Measurements from ENCODE around the gene SMIM38.

SMIM38 gene

DNA sequence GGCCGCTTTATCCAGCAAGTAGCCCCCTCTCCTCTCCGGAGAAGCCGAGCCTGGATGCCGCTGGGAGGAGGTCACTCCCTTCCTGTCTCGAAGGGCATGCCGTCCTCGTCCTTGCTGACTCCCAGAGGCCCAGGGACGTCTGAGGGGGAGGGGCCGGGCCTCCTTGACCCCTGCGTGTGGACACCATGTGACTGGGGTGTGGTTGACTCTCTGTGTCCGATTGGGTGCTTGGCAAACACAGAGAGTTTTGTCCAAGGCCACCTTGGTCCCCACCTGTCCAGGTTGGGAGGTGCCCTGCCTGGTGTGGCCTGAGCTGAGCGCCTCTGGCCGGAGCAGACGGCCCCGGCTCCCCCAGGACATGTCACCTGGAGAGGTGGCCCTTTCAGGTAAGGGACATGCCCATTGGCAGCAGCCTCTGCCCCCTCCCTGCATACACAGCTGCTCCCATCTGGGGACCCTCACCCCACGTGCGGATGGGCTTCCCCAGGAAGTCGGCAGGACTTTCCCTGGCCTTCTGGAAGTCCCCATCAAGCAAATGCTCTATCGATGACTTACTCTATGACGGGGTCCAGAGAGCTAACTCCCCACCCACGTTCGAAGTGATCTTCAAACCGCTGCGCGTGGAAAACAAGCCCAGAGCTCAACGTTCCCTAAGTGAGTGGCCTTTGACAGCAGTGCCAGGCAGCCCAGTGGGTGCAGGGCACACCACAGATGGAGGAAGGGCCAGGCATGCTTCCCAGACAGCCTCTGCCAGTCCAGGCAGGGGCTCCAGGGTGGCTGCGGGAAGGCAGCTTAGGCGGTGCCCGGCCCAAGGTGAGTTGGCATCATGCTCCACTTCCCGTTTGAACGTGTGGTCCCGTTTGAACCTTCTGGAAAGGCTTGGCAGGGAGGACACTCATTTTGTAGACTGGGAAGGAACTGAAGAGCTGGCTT lies at the start of gene SMIM38:
SMIM38 (plus strand) TSS at position 634 of the 933 bp plus-strand sequence. CDS start 1,912 bp downstream, outside the sequence.
- no peaks in the 10 kb centered on the region for H3K36me3 Mint-ChIP-seq (ENCODE audit: low read depth)
- no peaks in the 10 kb centered on the region for H3K9me3 Mint-ChIP-seq
- H3K4me3 Mint-ChIP-seq = no peak within 1 kb of the TSS
- intact Hi-C loops (cut with micrococcal nuclease) = no loop called here
- H3K4me1 Mint-ChIP-seq (ENCODE audit: low read depth) = no peaks in the 10 kb centered on the region
- H3K27me3 Mint-ChIP-seq = peaks cover 48% of the 10 kb centered on the region
- no peak within 1 kb of the TSS for H3K27ac Mint-ChIP-seq

DNA sequence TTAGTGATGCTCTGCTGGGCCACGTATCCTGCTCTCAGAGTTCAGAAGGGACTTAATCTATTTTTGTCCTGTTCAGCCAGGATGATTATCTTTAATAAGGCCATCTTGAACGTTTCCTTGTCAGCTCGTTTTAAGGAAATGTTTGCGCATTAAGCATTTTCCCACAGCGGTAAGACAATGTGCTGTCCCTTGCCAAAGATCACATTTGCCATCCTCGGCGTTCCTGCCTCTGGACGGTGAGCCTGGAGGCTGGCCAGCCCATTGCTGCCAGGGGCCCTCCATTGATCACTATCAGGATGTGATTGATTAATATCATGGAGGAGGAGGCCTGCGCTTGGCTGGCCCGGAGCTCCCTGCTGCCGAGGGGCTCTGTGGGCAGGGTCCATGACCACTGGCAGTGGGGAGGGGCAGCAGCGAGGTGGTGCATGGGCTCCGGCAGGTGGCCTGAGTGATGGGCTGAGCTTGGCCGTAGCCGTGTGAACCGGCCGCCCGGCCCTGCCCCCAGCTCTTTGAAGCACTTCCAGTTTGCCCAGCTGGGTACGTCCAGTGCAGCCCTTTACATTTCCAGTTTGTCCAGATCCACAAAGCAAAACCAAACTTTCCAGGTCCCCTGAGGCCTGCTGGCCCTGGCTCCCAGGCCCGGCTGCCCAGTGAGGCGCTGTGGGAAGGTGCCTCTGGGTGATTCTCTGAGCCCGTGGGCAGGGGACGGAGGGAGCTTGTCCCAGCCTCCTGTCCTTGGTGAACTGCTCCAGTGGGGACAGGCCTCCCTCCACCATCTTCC lies 49.5 kb upstream of the SMIM38 start:
- intact Hi-C loops (cut with micrococcal nuclease) = no loop called here
- Mint-ChIP-seq H3K27me3 (peaks cover 32% of the 10 kb centered on the region), H3K36me3 (ENCODE audit: low read depth) (no peaks in the 10 kb centered on the region), H3K4me3 (no peak overlapping the region), H3K4me1 (ENCODE audit: low read depth) (no peaks in the 10 kb centered on the region), H3K27ac (no peak overlapping the region), H3K9me3 (peaks cover 11% of the 10 kb centered on the region)

GRCh38 chr11:69107413-69107812 lies 48.3 kb upstream of the SMIM38 start:
- Mint-ChIP-seq H3K4me1 (ENCODE audit: low read depth) (no peaks in the 10 kb centered on the region), H3K4me3 (no peak overlapping the region), H3K27me3 (peaks cover 23% of the 10 kb centered on the region), H3K9me3 (peaks cover 11% of the 10 kb centered on the region), H3K27ac (no peak overlapping the region), H3K36me3 (ENCODE audit: low read depth) (no peaks in the 10 kb centered on the region)
- intact Hi-C loops (cut with micrococcal nuclease) = no loop called here

- Mint-ChIP-seq H3K4me3 (no peak overlapping the region), H3K4me1 (ENCODE audit: low read depth) (no peaks in the 10 kb centered on the region), H3K27ac (no peak overlapping the region), H3K9me3 (peaks cover 11% of the 10 kb centered on the region), H3K27me3 (peaks cover 17% of the 10 kb centered on the region), H3K36me3 (ENCODE audit: low read depth) (no peaks in the 10 kb centered on the region)
- intact Hi-C loops (cut with micrococcal nuclease) = no loop called here
Measured at GRCh38 chr11:69108030-69108429, 47.7 kb upstream of the SMIM38 start.

- Mint-ChIP-seq H3K9me3 (peaks cover 11% of the 10 kb centered on the region), H3K27ac (no peak overlapping the region), H3K27me3 (peaks cover 18% of the 10 kb centered on the region), H3K4me1 (ENCODE audit: low read depth) (no peaks in the 10 kb centered on the region), H3K4me3 (no peak overlapping the region), H3K36me3 (ENCODE audit: low read depth) (no peaks in the 10 kb centered on the region)
- intact Hi-C loops (cut with micrococcal nuclease) = no loop called here
Measured at GRCh38 chr11:69108559-69108958, 47.2 kb upstream of the SMIM38 start.

- no peak overlapping the region for H3K27ac Mint-ChIP-seq
- intact Hi-C loops (cut with micrococcal nuclease) = no loop called here
- no peak overlapping the region for H3K4me3 Mint-ChIP-seq
- no peaks in the 10 kb centered on the region for H3K36me3 Mint-ChIP-seq (ENCODE audit: low read depth)
- no peaks in the 10 kb centered on the region for H3K4me1 Mint-ChIP-seq (ENCODE audit: low read depth)
- H3K27me3 Mint-ChIP-seq = peaks cover 19% of the 10 kb centered on the region
- H3K9me3 Mint-ChIP-seq = peaks cover 11% of the 10 kb centered on the region
Measured at GRCh38 chr11:69109101-69109500, 46.6 kb upstream of the SMIM38 start.

- peaks cover 19% of the 10 kb centered on the region for H3K27me3 Mint-ChIP-seq
- H3K27ac Mint-ChIP-seq = no peak overlapping the region
- H3K4me1 Mint-ChIP-seq (ENCODE audit: low read depth) = no peaks in the 10 kb centered on the region
- no peak overlapping the region for H3K4me3 Mint-ChIP-seq
- intact Hi-C loops (cut with micrococcal nuclease) = no loop called here
- H3K9me3 Mint-ChIP-seq = peaks cover 11% of the 10 kb centered on the region
- no peaks in the 10 kb centered on the region for H3K36me3 Mint-ChIP-seq (ENCODE audit: low read depth)
Measured at GRCh38 chr11:69110451-69110850, 45.3 kb upstream of the SMIM38 start.

- intact Hi-C loops (cut with micrococcal nuclease) = no loop called here
- H3K27ac Mint-ChIP-seq = no peak overlapping the region
- peaks cover 14% of the 10 kb centered on the region for H3K27me3 Mint-ChIP-seq
- H3K36me3 Mint-ChIP-seq (ENCODE audit: low read depth) = no peaks in the 10 kb centered on the region
- H3K4me3 Mint-ChIP-seq = no peak overlapping the region
- peaks cover 11% of the 10 kb centered on the region for H3K9me3 Mint-ChIP-seq
- no peaks in the 10 kb centered on the region for H3K4me1 Mint-ChIP-seq (ENCODE audit: low read depth)
Measured at GRCh38 chr11:69111624-69112542, 43.9 kb upstream of the SMIM38 start.

- H3K27me3 Mint-ChIP-seq = peaks cover 9% of the 10 kb centered on the region
- H3K27ac Mint-ChIP-seq = no peak overlapping the region
Measured at GRCh38 chr11:69113226-69113625, 42.5 kb upstream of the SMIM38 start.

DNA sequence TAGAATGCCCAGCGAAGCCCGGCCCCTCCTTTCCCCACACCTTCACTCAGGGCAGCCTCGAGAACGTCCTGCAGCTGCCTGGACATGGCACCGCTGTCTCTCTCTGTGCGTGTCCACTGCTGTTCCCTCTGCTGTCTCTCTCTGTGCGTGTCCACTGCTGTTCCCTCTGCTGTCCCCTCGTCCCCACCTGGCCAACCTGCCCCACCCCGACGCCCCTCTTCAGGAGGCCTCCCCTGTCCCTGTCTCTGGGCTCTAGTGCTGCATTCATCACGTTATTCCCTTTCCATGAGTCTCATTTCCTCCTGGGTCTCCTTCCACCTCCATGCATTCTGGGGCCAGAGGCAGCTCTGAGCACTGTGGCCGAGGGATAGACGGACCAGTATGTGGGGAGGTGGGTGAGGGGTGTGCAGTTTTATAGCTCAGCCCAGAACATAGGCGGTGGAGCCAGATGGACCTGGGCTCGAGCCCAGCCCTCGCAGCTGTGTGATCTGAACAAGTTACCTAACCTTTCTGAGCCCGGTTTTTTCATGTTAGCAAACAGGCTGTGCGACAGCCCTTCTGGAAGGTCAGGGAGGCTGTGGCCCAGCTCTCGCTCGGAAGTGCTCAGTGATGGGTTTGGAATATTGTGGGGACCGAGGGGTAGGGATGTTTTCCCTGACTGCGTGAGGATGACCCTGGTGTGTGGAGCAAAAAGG lies 41.9 kb upstream of the SMIM38 start:
- H3K9me3 Mint-ChIP-seq = peaks cover 11% of the 10 kb centered on the region
- H3K4me1 Mint-ChIP-seq (ENCODE audit: low read depth) = no peaks in the 10 kb centered on the region
- no peak overlapping the region for H3K4me3 Mint-ChIP-seq
- H3K36me3 Mint-ChIP-seq (ENCODE audit: low read depth) = no peaks in the 10 kb centered on the region
- H3K27ac Mint-ChIP-seq = no peak overlapping the region
- peaks cover 9% of the 10 kb centered on the region for H3K27me3 Mint-ChIP-seq
- intact Hi-C loops (cut with micrococcal nuclease) = no loop called here

More at GRCh38 chr11:69113226-69113625, 42.5 kb upstream of the SMIM38 start:
- no peaks in the 10 kb centered on the region for H3K4me1 Mint-ChIP-seq (ENCODE audit: low read depth)
- intact Hi-C loops (cut with micrococcal nuclease) = no loop called here
- no peak overlapping the region for H3K4me3 Mint-ChIP-seq
- H3K9me3 Mint-ChIP-seq = peaks cover 11% of the 10 kb centered on the region
- no peaks in the 10 kb centered on the region for H3K36me3 Mint-ChIP-seq (ENCODE audit: low read depth)

DNA sequence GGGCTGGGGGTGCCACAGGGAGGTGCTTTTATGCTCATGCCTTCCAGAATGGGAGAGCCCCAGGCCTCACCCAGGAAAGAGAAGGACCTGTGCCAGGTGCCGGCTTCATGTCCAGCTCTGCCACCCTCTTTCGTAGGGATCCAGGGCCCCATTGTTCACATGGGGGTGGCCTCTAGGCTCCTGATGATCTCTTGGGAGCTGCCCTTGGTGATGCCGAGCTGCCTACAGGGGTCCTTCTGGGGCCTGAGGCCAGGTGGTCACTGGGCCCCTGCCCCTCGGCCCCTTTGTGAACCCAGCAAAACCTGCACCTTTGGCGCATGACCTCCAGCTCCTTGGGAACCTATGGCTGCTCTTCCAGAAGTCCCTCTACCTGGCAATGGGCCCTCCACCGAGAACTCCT lies 41.4 kb upstream of the SMIM38 start:
- H3K4me1 Mint-ChIP-seq (ENCODE audit: low read depth) = no peaks in the 10 kb centered on the region
- no peak overlapping the region for H3K27ac Mint-ChIP-seq
- H3K36me3 Mint-ChIP-seq (ENCODE audit: low read depth) = no peaks in the 10 kb centered on the region
- peaks cover 9% of the 10 kb centered on the region for H3K27me3 Mint-ChIP-seq
- intact Hi-C loops (cut with micrococcal nuclease) = no loop called here
- no peak overlapping the region for H3K4me3 Mint-ChIP-seq
- H3K9me3 Mint-ChIP-seq = peaks cover 11% of the 10 kb centered on the region

GRCh38 chr11:69114811-69115523 lies 40.8 kb upstream of the SMIM38 start:
- Mint-ChIP-seq H3K27me3 (peaks cover 9% of the 10 kb centered on the region), H3K9me3 (peaks cover 11% of the 10 kb centered on the region), H3K36me3 (ENCODE audit: low read depth) (no peaks in the 10 kb centered on the region), H3K27ac (no peak overlapping the region), H3K4me3 (no peak overlapping the region), H3K4me1 (ENCODE audit: low read depth) (no peaks in the 10 kb centered on the region)
- intact Hi-C loops (cut with micrococcal nuclease) = no loop called here

Data from dendritic cell treated with granulocyte-macrophage colony-stimulating factor and Interleukin-4, amounts not matched to agents 40 ng/mL and 50 ng/mL, for 4 days (primary cell).